Measurements from ENCODE around the gene PLAC1. TPM values are rescaled to one million over a fixed set of nuclear protein-coding genes. Genes with fewer than 3 reads are reported as not detected.

PLAC1 gene
- total RNA-seq, 1 donor from 2014 or later, result not detected

- Mint-ChIP-seq H3K27ac (ENCODE audit: unreplicated experiment) (no peak overlapping the region), H3K27me3 (ENCODE audit: unreplicated experiment) (peaks cover 2% of the 10 kb centered on the region), H3K36me3 (ENCODE audit: unreplicated experiment) (no peaks in the 10 kb centered on the region), H3K9me3 (ENCODE audit: unreplicated experiment) (peaks cover 8% of the 10 kb centered on the region), H3K4me1 (ENCODE audit: unreplicated experiment) (peaks cover 4% of the 10 kb centered on the region), H3K4me3 (ENCODE audit: unreplicated experiment) (no peak overlapping the region)
- TF ChIP-seq CTCF (IDR thresholded peaks at IDR 0.05), result no peak
- DNase-seq (ENCODE audit: extremely low spot score, unreplicated experiment), result no peak
Observed at GRCh38 chrX:134645936-134646543, 12.2 kb downstream of the PLAC1 start.

GRCh38 chrX:134642386-134642785, 15.9 kb downstream of the PLAC1 start:
- no peak for DNase-seq (ENCODE audit: extremely low spot score, unreplicated experiment)
- Mint-ChIP-seq H3K4me1 (ENCODE audit: unreplicated experiment) (no peaks in the 10 kb centered on the region), H3K4me3 (ENCODE audit: unreplicated experiment) (no peak overlapping the region), H3K27me3 (ENCODE audit: unreplicated experiment) (peaks cover 2% of the 10 kb centered on the region), H3K36me3 (ENCODE audit: unreplicated experiment) (no peaks in the 10 kb centered on the region), H3K27ac (ENCODE audit: unreplicated experiment) (no peak overlapping the region), H3K9me3 (ENCODE audit: unreplicated experiment) (peaks cover 8% of the 10 kb centered on the region)
- TF ChIP-seq CTCF (IDR thresholded peaks at IDR 0.05), result no peak

GRCh38 chrX:134641346-134641745, 16.9 kb downstream of the PLAC1 start:
- H3K9me3 Mint-ChIP-seq (ENCODE audit: unreplicated experiment), result peaks cover 8% of the 10 kb centered on the region
- no peak overlapping the region for H3K4me3 Mint-ChIP-seq (ENCODE audit: unreplicated experiment)
- H3K27ac Mint-ChIP-seq (ENCODE audit: unreplicated experiment), result no peak overlapping the region
- H3K27me3 Mint-ChIP-seq (ENCODE audit: unreplicated experiment), result peaks cover 2% of the 10 kb centered on the region
- H3K36me3 Mint-ChIP-seq (ENCODE audit: unreplicated experiment), result no peaks in the 10 kb centered on the region
- H3K4me1 Mint-ChIP-seq (ENCODE audit: unreplicated experiment), result no peaks in the 10 kb centered on the region
- TF ChIP-seq CTCF (IDR thresholded peaks at IDR 0.05), result no peak
- DNase-seq (ENCODE audit: extremely low spot score, unreplicated experiment), result no peak

- Mint-ChIP-seq H3K9me3 (ENCODE audit: unreplicated experiment) (peaks cover 8% of the 10 kb centered on the region), H3K4me1 (ENCODE audit: unreplicated experiment) (peaks cover 1% of the 10 kb centered on the region), H3K27me3 (ENCODE audit: unreplicated experiment) (peaks cover 2% of the 10 kb centered on the region), H3K27ac (ENCODE audit: unreplicated experiment) (no peak overlapping the region), H3K4me3 (ENCODE audit: unreplicated experiment) (no peak overlapping the region), H3K36me3 (ENCODE audit: unreplicated experiment) (no peaks in the 10 kb centered on the region)
- no peak for DNase-seq (ENCODE audit: extremely low spot score, unreplicated experiment)
- no peak for TF ChIP-seq CTCF (IDR thresholded peaks at IDR 0.05)
Observed at GRCh38 chrX:134640914-134641313, 17.4 kb downstream of the PLAC1 start.

- H3K36me3 Mint-ChIP-seq (ENCODE audit: unreplicated experiment), result no peaks in the 10 kb centered on the region
- no peak for TF ChIP-seq CTCF (IDR thresholded peaks at IDR 0.05)
Observed at GRCh38 chrX:134636851-134637250, 21.4 kb downstream of the PLAC1 start.

More at GRCh38 chrX:134636851-134637250, 21.4 kb downstream of the PLAC1 start:
- Mint-ChIP-seq H3K4me3 (ENCODE audit: unreplicated experiment) (no peak overlapping the region), H3K9me3 (ENCODE audit: unreplicated experiment) (peaks cover 3% of the 10 kb centered on the region), H3K4me1 (ENCODE audit: unreplicated experiment) (peaks cover 3% of the 10 kb centered on the region), H3K27ac (ENCODE audit: unreplicated experiment) (no peak overlapping the region), H3K27me3 (ENCODE audit: unreplicated experiment) (no peaks in the 10 kb centered on the region)
- no peak for DNase-seq (ENCODE audit: extremely low spot score, unreplicated experiment)

Measured in osteocyte (in vitro differentiated cells).